H9 (cell line): ENCODE data around the gene PPP3CA. TPM values are rescaled to one million over a fixed set of nuclear protein-coding genes. Genes with fewer than 3 reads are reported as not detected.
"Not testable (repeated sequence)": the region's sequence is repeated elsewhere in the genome, so short reads cannot be mapped to it uniquely, and the experiment has no call there.

ENCODE experiments used
- DNase-seq: peaks from one replicate; pipeline ENCODE4 v3.0.0-alpha.2; 2017
- H2AFZ ChIP-seq: one replicate; pipeline ENCODE4 v1.6.1; 2013; ENCODE audit warnings: mild to moderate bottlenecking, low read length, control low read depth, moderate library complexity
- H2AK5ac ChIP-seq: 2 replicates; pipeline ENCODE4 v1.6.1; 2013; ENCODE audit warnings: low read length, control low read depth, mixed read lengths; ENCODE audit not compliant: insufficient read length
- H2BK120ac ChIP-seq: one replicate; pipeline ENCODE4 v1.6.1; 2013; ENCODE audit warnings: low read depth, mild to moderate bottlenecking, low read length, control low read depth, inconsistent platforms; ENCODE audit not compliant: poor library complexity, severe bottlenecking
- H2BK12ac ChIP-seq: 2 replicates; pipeline ENCODE4 v1.6.1; 2013; ENCODE audit warnings: low read length, control low read depth, mixed read lengths, low read depth; ENCODE audit not compliant: insufficient read length
- H2BK15ac ChIP-seq: 2 replicates; pipeline ENCODE4 v1.6.1; 2013; ENCODE audit warnings: low read depth, low read length, control low read depth
- H2BK20ac ChIP-seq: one replicate; pipeline ENCODE4 v1.6.1; 2013; ENCODE audit warnings: low read depth, mild to moderate bottlenecking, low read length, control low read depth, inconsistent platforms; ENCODE audit not compliant: poor library complexity, severe bottlenecking
- H2BK5ac ChIP-seq: 2 replicates; pipeline ENCODE4 v1.6.1; 2013; ENCODE audit warnings: low read length, control low read depth, mixed read lengths; ENCODE audit not compliant: insufficient read length
- H3K14ac ChIP-seq: 2 replicates; pipeline ENCODE4 v1.6.1; 2013; ENCODE audit warnings: low read length, control low read depth; ENCODE audit not compliant: insufficient read depth
- H3K18ac ChIP-seq: 2 replicates; pipeline ENCODE4 v1.6.1; 2013; ENCODE audit warnings: low read depth, mild to moderate bottlenecking, mixed read lengths, low read length, control low read depth; ENCODE audit not compliant: insufficient read length
- H3K23ac ChIP-seq: 2 replicates; pipeline ENCODE4 v1.6.1; 2013; ENCODE audit warnings: low read length, control low read depth, mixed read lengths, low read depth; ENCODE audit not compliant: insufficient read length
- H3K23me2 ChIP-seq: 2 replicates; pipeline ENCODE4 v1.6.1; 2013; ENCODE audit warnings: low read depth, mild to moderate bottlenecking, mixed read lengths, low read length, control low read depth; ENCODE audit not compliant: insufficient read length, poor library complexity, severe bottlenecking
- H3K27ac ChIP-seq: 2 replicates; pipeline ENCODE4 v1.5.1; 2013; ENCODE audit warnings: low read length, control low read depth, mixed read lengths, low read depth; ENCODE audit not compliant: insufficient read length
- H3K27me3 ChIP-seq: 2 replicates; pipeline ENCODE4 v1.6.1; 2013; ENCODE audit warnings: low read length, control low read depth, inconsistent platforms; ENCODE audit not compliant: insufficient read depth
- H3K4ac ChIP-seq: 2 replicates; pipeline ENCODE4 v1.6.1; 2013; ENCODE audit warnings: low read depth, mild to moderate bottlenecking, control low read depth, inconsistent platforms, low read length, moderate library complexity
- H3K4me1 ChIP-seq: 2 replicates; pipeline ENCODE4 v1.6.1; 2013; ENCODE audit warnings: low read length, control low read depth, inconsistent platforms; ENCODE audit not compliant: insufficient read depth
- H3K4me2 ChIP-seq: 2 replicates; pipeline ENCODE4 v1.6.1; 2013; ENCODE audit warnings: low read length, control low read depth, mixed read lengths; ENCODE audit not compliant: insufficient read length, insufficient read depth
- H3K56ac ChIP-seq: 2 replicates; pipeline ENCODE4 v1.6.1; 2013; ENCODE audit warnings: low read depth, mild to moderate bottlenecking, mixed read lengths, low read length, control low read depth; ENCODE audit not compliant: insufficient read length
- H3K79me1 ChIP-seq: 2 replicates; pipeline ENCODE4 v1.6.1; 2013; ENCODE audit warnings: low read depth, mild to moderate bottlenecking, moderate library complexity, low read length, control low read depth, inconsistent platforms; ENCODE audit not compliant: insufficient read depth, poor library complexity, severe bottlenecking
- H3K79me2 ChIP-seq: 2 replicates; pipeline ENCODE4 v1.6.1; 2013; ENCODE audit warnings: low read length, control low read depth, inconsistent platforms; ENCODE audit not compliant: insufficient read depth
- H3K9ac ChIP-seq: 2 replicates; pipeline ENCODE4 v1.6.1; 2013; ENCODE audit warnings: low read length, control low read depth, mixed read lengths; ENCODE audit not compliant: insufficient read length; ENCODE audit errors: extremely low read depth
- H3K9me3 ChIP-seq: one replicate; pipeline ENCODE4 v1.6.1; 2013; ENCODE audit warnings: low read depth, low read length, inconsistent platforms; ENCODE audit not compliant: control insufficient read depth
- H3T11ph ChIP-seq: one replicate; pipeline ENCODE4 v1.6.1; 2013; ENCODE audit warnings: mild to moderate bottlenecking, low read length, control low read depth, inconsistent platforms
- H4K20me1 ChIP-seq: one replicate; pipeline ENCODE4 v1.6.1; 2013; ENCODE audit not compliant: control insufficient read depth, insufficient read length, insufficient read depth
- H4K5ac ChIP-seq: 2 replicates; pipeline ENCODE4 v1.6.1; 2013; ENCODE audit warnings: low read depth, mild to moderate bottlenecking, mixed read lengths, low read length, control low read depth; ENCODE audit not compliant: insufficient read length
- H4K8ac ChIP-seq: replicated peaks from 2 replicates; pipeline ENCODE4 v1.6.1; 2013; ENCODE audit warnings: low read length, control low read depth, mixed read lengths, low read depth; ENCODE audit not compliant: insufficient read length
- H4K91ac ChIP-seq: 2 replicates; pipeline ENCODE4 v1.6.1; 2013; ENCODE audit warnings: low read depth, mild to moderate bottlenecking, moderate library complexity, mixed read lengths, low read length, control low read depth; ENCODE audit not compliant: insufficient read length
- H3K27ac Mint-ChIP-seq, 3 experiments: 2 replicates in 2 of 3; 3 replicates in 1 of 3; pipeline ENCODE4 v1.8.0; 2020 to 2021; ENCODE audit warnings: mixed read lengths in 3 of 3, mild to moderate bottlenecking in 1 of 3, moderate library complexity in 1 of 3
- H3K27me3 Mint-ChIP-seq: 2 replicates; pipeline ENCODE4 v1.8.0; 2021; ENCODE audit warnings: low read depth, mild to moderate bottlenecking, moderate library complexity, mixed read lengths
- H3K36me3 Mint-ChIP-seq, 3 experiments: 2 replicates in 2 of 3; 3 replicates in 1 of 3; pipeline ENCODE4 v1.8.0; 2020 to 2021; ENCODE audit warnings: low read depth in 3 of 3, mixed read lengths in 3 of 3; ENCODE audit not compliant: insufficient read depth in 1 of 3
- H3K4me1 Mint-ChIP-seq, 2 experiments: 2 replicates each; pipeline ENCODE4 v1.8.0; 2020; ENCODE audit warnings: mixed read lengths in 2 of 2
- H3K4me3 Mint-ChIP-seq, 2 experiments: 2 replicates in 1 of 2; 3 replicates in 1 of 2; pipeline ENCODE4 v1.8.0; 2020 to 2021; ENCODE audit warnings: mild to moderate bottlenecking in 2 of 2, mixed read lengths in 2 of 2, moderate library complexity in 1 of 2
- H3K9me3 Mint-ChIP-seq, 2 experiments: 2 replicates in 1 of 2; 3 replicates in 1 of 2; pipeline ENCODE4 v1.8.0; 2020; ENCODE audit warnings: mild to moderate bottlenecking in 2 of 2, mixed read lengths in 2 of 2, moderate library complexity in 1 of 2
- CTCF ChIP-seq: fragments of 200-600 bp; sonication (generic); conservative IDR thresholded peaks from 3 replicates; pipeline ENCODE4 v1.8.0; 2021; ENCODE audit warnings: antibody characterized with exemption, mild to moderate bottlenecking
- WGBS: extraction: QIAGEN DNeasy Blood & Tissue Kit; methylation state at CpG from one replicate; pipeline ENCODE4 v1.1.7; 2013; ENCODE audit warnings: missing lambda C conversion rate, low lambda C conversion rate, mixed read lengths; ENCODE audit not compliant: insufficient read length; ENCODE audit errors: extremely low coverage; 5-methylcytosine and 5-hydroxymethylcytosine counted together
- total RNA-seq: library from RNA; stranded (reverse); gene quantifications from 2 replicates; pipeline ENCODE4 v1.2.1, GENCODE V29; 2021

PPP3CA gene
- total RNA-seq, 1 experiment from 2014 or later = 16.8 TPM

GRCh38 chr4:101135371-101136010 lies 211.8 kb downstream of the PPP3CA start:
- no peak for DNase-seq
- Histone ChIP-seq H3K23ac (no peak overlapping the region), H3K79me2 (no peaks in the 10 kb centered on the region), H2AFZ (no peak overlapping the region), H4K20me1 (no peaks in the 10 kb centered on the region), H3K9ac (no peak overlapping the region), H3K27me3 (no peaks in the 10 kb centered on the region), H2BK20ac (no peak overlapping the region), H3K4me2 (no peak overlapping the region), H4K91ac (no peak overlapping the region), H3K14ac (no peak overlapping the region), H2BK5ac (no peak overlapping the region), H3K9me3 (no peaks in the 10 kb centered on the region), H3K27ac (no peak overlapping the region), H3K56ac (no peak overlapping the region), H2AK5ac (no peak overlapping the region), H3K23me2 (no peaks in the 10 kb centered on the region), H4K5ac (no peak overlapping the region), H3K18ac (no peak overlapping the region), H3K4ac (no peak overlapping the region), H3K79me1 (no peaks in the 10 kb centered on the region), H3T11ph (no peak overlapping the region), H2BK15ac (no peak overlapping the region), H2BK120ac (no peak overlapping the region), H2BK12ac (no peak overlapping the region), H3K4me1 (no peaks in the 10 kb centered on the region; the same call in 1 of the 2 replicates), H4K8ac (no peak overlapping the region)
- Mint-ChIP-seq H3K27me3 (no peaks in the 10 kb centered on the region), H3K4me1 (peaks cover 0 to 12% of the 10 kb centered on the region in 2 experiments; a peak in 1 of 4 replicates), H3K27ac (no peak overlapping the region), H3K36me3 (peaks cover 0 to 13% (median 0%) of the 10 kb centered on the region in 3 experiments; a peak in 3 of 7 replicates), H3K4me3 (no peak overlapping the region), H3K9me3 (peaks cover 0 to 5% of the 10 kb centered on the region in 2 experiments; a peak in 3 of 5 replicates)
- no peak for TF ChIP-seq CTCF
- no CpG with 5 or more reads among the region's 3 CpGs for WGBS

DNA sequence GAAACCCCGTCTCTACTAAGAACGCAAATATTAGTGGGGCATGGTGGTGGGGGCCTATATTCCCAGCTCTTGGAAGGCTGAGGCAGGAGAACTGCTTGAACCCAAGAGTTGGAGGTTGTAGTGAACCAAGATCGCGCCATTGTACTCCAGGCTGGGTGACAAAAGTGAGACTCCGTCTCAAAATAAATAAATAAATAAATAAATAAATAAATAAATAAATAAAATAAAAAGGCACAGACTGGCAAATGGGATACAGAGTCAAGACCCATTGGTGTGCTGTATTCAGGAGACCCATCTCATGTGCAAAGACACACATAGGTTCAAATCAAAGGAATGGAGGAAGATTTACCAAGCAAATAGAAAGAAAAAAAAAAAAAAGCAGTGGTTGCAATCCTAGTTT lies 216.3 kb downstream of the PPP3CA start:
- H3K4me3 Mint-ChIP-seq, H4K5ac ChIP-seq, H3K27me3 Mint-ChIP-seq, H2AK5ac ChIP-seq, H3K9me3 ChIP-seq, H4K91ac ChIP-seq, H3K23me2 ChIP-seq, H3K27me3 ChIP-seq, H2BK15ac ChIP-seq, H4K8ac ChIP-seq, H3K18ac ChIP-seq, H2BK12ac ChIP-seq, H3K4ac ChIP-seq, DNase-seq, H3K79me2 ChIP-seq, H3K56ac ChIP-seq, H4K20me1 ChIP-seq, H2BK20ac ChIP-seq, H3K27ac Mint-ChIP-seq, H3K23ac ChIP-seq, H2AFZ ChIP-seq, H3K27ac ChIP-seq, H3K4me2 ChIP-seq, H3K9me3 Mint-ChIP-seq, H3K4me1 Mint-ChIP-seq, H3T11ph ChIP-seq, H3K79me1 ChIP-seq, H3K9ac ChIP-seq, H2BK120ac ChIP-seq, H2BK5ac ChIP-seq, H3K4me1 ChIP-seq, H3K14ac ChIP-seq: not testable (repeated sequence)
- WGBS = no CpG with 5 or more reads among the region's 5 CpGs
- H3K36me3 Mint-ChIP-seq = peaks cover 0 to 12% (median 7%) of the 10 kb centered on the region in 3 experiments; a peak in 5 of 7 replicates
